ENCODE measurements around the gene ITPRID2. TPM values are rescaled to one million over a fixed set of nuclear protein-coding genes. Genes with fewer than 3 reads are reported as not detected.

The ITPRID2 gene
- polyA plus RNA-seq (2011; rRNA removed) (52.7 and 62.9 TPM in 2 replicates), polyA minus RNA-seq (2011; rRNA and poly(A)+ RNA removed) (52.7 and 79.8 TPM in 2 replicates)

DNA sequence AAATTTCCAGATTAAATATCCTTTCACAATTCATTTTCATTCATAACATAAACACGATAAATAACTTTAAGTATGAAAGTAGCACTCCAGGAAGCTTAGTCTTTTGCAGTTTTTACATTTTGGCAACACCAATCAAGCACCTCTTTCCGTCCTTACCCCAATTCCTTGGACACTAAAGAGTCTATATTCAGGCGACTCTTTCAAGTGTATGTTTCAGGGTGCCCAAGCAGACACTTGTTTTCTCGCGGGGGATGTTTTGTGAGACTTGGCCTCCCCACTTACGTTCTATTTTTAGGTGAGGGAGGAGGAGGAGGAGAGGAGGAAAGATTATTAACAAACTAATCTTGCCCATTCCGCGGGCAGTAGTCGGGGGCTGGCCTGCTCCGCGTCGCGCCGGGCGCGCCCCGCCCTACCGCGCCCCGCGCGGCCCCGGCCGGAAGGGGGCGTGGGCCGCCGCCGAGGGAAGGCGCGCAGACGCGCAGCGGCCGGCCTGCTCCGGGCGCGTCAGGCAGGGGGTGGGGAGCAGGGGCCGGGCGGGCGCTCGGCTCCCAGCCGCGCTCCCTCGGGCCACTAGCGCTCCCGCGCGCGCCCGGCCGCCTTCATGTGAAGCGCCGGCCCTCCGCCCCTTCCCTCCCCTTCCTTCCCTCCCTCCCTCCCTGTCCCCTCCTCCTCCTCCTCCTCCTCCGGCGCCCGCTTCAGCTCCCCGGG, at the start of gene ITPRID2:
Gene ITPRID2 (plus strand): TSS at position 473 of the 708 bp plus-strand sequence. CDS start 337 bp downstream, outside the sequence.
- Histone ChIP-seq H3K36me3 (ENCODE audit: control insufficient read depth, insufficient read depth, low read length) (no peaks in the 10 kb centered on the region), H3K4me3 (ENCODE audit: low read depth, low read length) (peak within 1 kb of the TSS; percentile 90), H3K27me3 (ENCODE audit: control insufficient read depth, insufficient read depth, low read length) (no peaks in the 10 kb centered on the region)
- POLR2A ChIA-PET = interaction anchor here (0.6 kb wide), 1 partner anchor 660 kb away, joined by 3 read pairs; no protein-coding TSS in a partner anchor
- peak; percentile 38 for DNase-seq (ENCODE audit: low read depth)
- TF ChIP-seq, protein P1, sequence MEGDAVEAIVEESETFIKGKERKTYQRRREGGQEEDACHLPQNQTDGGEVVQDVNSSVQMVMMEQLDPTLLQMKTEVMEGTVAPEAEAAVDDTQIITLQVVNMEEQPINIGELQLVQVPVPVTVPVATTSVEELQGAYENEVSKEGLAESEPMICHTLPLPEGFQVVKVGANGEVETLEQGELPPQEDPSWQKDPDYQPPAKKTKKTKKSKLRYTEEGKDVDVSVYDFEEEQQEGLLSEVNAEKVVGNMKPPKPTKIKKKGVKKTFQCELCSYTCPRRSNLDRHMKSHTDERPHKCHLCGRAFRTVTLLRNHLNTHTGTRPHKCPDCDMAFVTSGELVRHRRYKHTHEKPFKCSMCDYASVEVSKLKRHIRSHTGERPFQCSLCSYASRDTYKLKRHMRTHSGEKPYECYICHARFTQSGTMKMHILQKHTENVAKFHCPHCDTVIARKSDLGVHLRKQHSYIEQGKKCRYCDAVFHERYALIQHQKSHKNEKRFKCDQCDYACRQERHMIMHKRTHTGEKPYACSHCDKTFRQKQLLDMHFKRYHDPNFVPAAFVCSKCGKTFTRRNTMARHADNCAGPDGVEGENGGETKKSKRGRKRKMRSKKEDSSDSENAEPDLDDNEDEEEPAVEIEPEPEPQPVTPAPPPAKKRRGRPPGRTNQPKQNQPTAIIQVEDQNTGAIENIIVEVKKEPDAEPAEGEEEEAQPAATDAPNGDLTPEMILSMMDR (IDR thresholded peaks at IDR 0.05; ENCODE audit: insufficient read depth, low read depth, low read length) = no peak
- CTCF ChIA-PET = interaction anchor here (0.7 to 1.7 kb wide), 5 partner anchors 19 to 187 kb away, joined by 3 to 8 read pairs (median 3); no protein-coding TSS in a partner anchor

GRCh38 chr2:181844551-181845290, 46.8 kb upstream of the ITPRID2 start:
- ChIA-PET CTCF (no interaction called here), POLR2A (no interaction called here)
- no peaks in the 10 kb centered on the region for H3K27me3 ChIP-seq (ENCODE audit: control insufficient read depth, insufficient read depth, low read length)
- H3K36me3 ChIP-seq (ENCODE audit: control insufficient read depth, insufficient read depth, low read length) = no peaks in the 10 kb centered on the region
- TF ChIP-seq, protein P1 (IDR thresholded peaks at IDR 0.05; ENCODE audit: insufficient read depth, low read depth, low read length) = no peak
- no peak for DNase-seq (ENCODE audit: low read depth)
- no peak overlapping the region for H3K4me3 ChIP-seq (ENCODE audit: low read depth, low read length)

- POLR2A ChIA-PET = no interaction called here
- CTCF ChIA-PET = no interaction called here
- TF ChIP-seq, protein P1 (IDR thresholded peaks at IDR 0.05; ENCODE audit: insufficient read depth, low read depth, low read length) = no peak
- DNase-seq (ENCODE audit: low read depth) = no peak
- H3K27me3 ChIP-seq (ENCODE audit: control insufficient read depth, insufficient read depth, low read length) = no peaks in the 10 kb centered on the region
- H3K4me3 ChIP-seq (ENCODE audit: low read depth, low read length) = no peak overlapping the region
- H3K36me3 ChIP-seq (ENCODE audit: control insufficient read depth, insufficient read depth, low read length) = no peaks in the 10 kb centered on the region
Measured at GRCh38 chr2:181846399-181847197, 44.9 kb upstream of the ITPRID2 start.

GRCh38 chr2:181847198-181847556, 44.4 kb upstream of the ITPRID2 start:
- no peaks in the 10 kb centered on the region for H3K36me3 ChIP-seq (ENCODE audit: control insufficient read depth, insufficient read depth, low read length)
- DNase-seq (ENCODE audit: low read depth) = no peak
- POLR2A ChIA-PET = no interaction called here
- CTCF ChIA-PET = no interaction called here
- TF ChIP-seq, protein P1 (IDR thresholded peaks at IDR 0.05; ENCODE audit: insufficient read depth, low read depth, low read length) = no peak
- H3K4me3 ChIP-seq (ENCODE audit: low read depth, low read length) = no peak overlapping the region
- no peaks in the 10 kb centered on the region for H3K27me3 ChIP-seq (ENCODE audit: control insufficient read depth, insufficient read depth, low read length)

GRCh38 chr2:181847702-181848101, 43.8 kb upstream of the ITPRID2 start:
- Histone ChIP-seq H3K27me3 (ENCODE audit: control insufficient read depth, insufficient read depth, low read length) (no peaks in the 10 kb centered on the region), H3K36me3 (ENCODE audit: control insufficient read depth, insufficient read depth, low read length) (no peaks in the 10 kb centered on the region), H3K4me3 (ENCODE audit: low read depth, low read length) (no peak overlapping the region)
- ChIA-PET POLR2A (no interaction called here), CTCF (no interaction called here)
- no peak for DNase-seq (ENCODE audit: low read depth)
- TF ChIP-seq, protein P1 (IDR thresholded peaks at IDR 0.05; ENCODE audit: insufficient read depth, low read depth, low read length) = no peak

Data from BJ (cell line).